Epithelial cell of esophagus (primary cell): Measurements from ENCODE around the gene YARS1.

Source experiments
- DNase-seq: peaks from one replicate; pipeline ENCODE4 v3.0.0; 2010; ENCODE audit warnings: low read depth
- H3K4me3 ChIP-seq: 2 replicates; pipeline ENCODE4 v1.5.1; 2011; ENCODE audit warnings: mild to moderate bottlenecking, low read length, control low read depth
- TF ChIP-seq, protein P1 (sequence below): IDR thresholded peaks from 2 replicates; pipeline ENCODE4 v1.5.1; 2011; ENCODE audit warnings: low read depth, mild to moderate bottlenecking, low read length, control low read depth, inconsistent platforms; ENCODE audit not compliant: insufficient read depth; ENCODE audit errors: missing control alignments

The YARS1 gene

DNA sequence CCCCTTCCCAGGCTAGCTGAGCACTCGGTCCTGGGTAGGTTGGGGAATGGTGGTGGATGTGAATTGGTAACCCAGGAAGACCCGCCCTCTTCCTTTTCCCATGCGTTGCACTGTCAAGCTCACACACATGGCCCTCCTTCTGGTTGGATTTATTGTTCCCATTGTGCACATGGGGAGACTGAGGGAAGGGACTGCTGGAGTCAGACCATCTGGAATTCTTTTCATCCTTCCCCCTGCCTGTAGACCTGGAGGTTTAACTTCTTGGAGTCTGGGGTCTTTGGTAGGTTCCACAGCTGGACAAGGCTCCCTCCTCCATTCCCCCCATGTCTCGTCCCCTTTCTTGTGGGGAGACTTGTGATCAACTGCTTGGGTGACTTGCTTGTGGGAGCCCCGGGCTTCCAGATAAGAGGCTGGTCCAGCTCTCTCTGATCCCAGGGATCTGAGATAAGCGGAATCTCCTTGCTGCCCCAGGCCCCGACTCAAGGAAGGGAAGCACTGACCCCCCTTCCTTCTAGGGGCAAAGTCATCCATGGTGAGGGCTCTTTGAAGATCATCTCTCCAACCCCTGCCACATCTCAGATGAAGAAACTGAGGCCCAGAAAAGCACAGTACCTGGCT is 58.9 kb downstream of the YARS1 start:
- DNase-seq = no peak
- TF ChIP-seq, protein P1, sequence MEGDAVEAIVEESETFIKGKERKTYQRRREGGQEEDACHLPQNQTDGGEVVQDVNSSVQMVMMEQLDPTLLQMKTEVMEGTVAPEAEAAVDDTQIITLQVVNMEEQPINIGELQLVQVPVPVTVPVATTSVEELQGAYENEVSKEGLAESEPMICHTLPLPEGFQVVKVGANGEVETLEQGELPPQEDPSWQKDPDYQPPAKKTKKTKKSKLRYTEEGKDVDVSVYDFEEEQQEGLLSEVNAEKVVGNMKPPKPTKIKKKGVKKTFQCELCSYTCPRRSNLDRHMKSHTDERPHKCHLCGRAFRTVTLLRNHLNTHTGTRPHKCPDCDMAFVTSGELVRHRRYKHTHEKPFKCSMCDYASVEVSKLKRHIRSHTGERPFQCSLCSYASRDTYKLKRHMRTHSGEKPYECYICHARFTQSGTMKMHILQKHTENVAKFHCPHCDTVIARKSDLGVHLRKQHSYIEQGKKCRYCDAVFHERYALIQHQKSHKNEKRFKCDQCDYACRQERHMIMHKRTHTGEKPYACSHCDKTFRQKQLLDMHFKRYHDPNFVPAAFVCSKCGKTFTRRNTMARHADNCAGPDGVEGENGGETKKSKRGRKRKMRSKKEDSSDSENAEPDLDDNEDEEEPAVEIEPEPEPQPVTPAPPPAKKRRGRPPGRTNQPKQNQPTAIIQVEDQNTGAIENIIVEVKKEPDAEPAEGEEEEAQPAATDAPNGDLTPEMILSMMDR = no peak
- H3K4me3 ChIP-seq = no peak overlapping the region

DNA sequence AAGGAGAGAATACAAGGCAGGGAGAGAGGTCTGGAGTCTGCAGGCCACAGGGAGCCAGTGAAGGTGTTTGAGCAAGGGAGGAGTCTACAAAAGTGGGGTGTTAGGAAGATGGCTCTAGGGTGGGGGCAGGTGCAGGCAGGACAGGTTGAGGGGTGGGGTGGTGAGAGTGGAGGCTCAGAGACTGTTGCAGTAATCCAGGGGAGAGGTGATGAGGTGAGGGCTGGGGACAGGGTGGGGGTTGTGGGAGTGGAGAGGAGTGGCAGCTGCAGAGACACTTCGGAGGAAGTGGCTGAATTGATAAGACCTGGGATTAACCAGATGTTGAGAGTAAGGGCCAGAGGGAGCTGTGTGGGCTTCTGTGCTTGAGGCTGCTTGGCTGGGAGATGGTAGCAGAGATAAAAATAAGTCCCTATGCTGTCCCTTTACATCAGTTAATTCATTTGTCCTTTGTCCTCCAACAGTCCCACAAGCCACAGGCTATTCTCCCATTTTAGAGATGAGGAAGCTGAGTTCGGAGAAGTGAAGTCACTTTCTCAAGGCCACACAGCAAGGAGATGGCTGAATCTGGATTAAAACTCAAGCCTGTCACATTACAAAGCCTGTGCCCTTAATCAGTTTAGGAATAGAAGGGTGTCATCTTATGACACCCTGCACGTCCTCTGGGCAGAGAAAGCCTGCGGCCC is 59.8 kb downstream of the YARS1 start:
- no peak for DNase-seq
- TF ChIP-seq, protein P1 = no peak
- H3K4me3 ChIP-seq = peak overlapping the region; percentile 10

DNA sequence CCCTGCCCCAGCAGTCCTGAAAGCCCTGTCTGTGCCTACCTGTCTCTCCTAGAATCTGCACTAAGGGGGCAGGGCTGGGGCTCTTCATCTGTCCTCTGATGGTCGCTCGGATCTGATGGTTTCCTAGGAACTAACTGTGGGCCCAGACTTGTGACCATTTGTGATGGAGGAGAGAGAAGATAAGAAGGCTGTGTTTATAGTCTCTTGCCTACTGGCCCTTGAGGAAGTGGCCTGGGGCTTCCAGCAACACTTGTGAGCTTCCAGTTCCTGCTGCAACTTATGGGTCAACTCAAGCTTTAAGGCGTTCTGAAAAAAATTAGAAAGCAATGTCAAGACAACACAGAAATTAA is 61.4 kb downstream of the YARS1 start:
- peak overlapping the region; percentile 100 for H3K4me3 ChIP-seq
- no peak for DNase-seq
- TF ChIP-seq, protein P1 = no peak

DNA sequence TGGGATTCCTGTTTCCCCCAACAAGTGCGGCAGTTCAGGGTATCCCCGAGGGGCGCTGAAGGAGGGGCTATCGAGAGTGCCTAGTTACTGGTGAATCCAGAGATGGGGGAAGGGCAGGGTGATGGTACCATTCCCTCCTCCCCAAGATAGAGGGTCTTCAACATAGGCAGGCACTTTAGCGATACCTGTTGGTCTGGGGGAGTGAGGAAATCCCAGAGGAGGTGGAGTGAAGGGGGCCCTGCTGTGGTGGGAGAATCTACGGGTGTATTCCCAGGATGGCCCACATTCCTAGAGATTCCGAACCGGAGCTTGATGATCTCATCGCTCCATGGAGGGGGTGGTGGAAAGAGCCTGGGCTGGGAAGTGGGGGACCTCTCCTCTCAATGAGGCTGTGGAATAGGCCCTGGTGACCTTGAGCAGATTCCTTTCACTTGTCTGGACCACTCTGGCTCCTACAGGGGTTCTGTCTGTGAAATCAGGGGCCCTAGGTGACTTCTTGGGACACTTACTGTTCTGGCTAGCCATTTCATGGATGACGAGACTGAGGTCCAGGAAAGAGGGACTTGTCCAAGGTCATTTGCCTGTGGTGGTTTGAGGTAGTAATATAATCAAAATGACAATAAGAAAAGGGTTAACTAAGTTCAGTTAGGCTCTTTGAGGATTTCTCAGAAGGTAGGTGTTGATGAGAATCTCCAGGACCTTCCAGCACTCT is 61.9 kb downstream of the YARS1 start:
- DNase-seq = no peak
- peak overlapping the region; percentile 100 for H3K4me3 ChIP-seq
- TF ChIP-seq, protein P1 = no peak

DNA sequence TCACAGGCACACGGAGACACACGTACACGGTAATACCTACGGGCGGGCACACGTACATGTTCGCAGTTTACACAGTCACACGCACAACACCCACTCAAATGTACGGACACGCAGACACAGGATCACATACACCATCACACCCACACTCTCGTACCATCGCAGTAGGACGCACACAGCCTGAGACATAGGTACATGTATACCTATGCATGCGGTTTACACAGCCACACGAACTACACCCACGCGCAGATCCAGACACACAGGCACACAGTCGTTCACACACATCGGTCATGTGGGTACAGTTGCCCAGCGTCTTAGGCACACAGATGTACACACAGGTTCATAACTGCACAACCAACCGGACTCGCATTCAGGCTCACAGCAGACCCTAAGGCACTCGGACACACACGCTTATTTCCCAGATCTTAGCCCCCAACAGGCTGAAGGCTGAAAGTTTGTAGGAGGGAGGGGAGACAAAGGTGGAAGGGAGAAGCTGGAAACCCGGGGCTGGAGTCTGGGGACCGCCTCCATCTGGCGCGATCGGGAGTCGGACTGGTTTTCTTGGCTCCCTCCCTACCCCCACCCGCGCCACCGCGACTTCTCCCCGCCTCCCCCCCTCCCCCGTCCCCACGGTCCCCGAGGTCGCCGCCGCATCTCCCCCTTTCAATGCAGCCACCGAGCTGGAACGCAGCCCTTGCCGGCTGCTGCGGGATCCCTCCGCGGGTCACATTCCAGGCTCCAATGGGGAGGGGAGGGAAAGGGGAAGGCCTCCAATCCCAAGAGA is 62.7 kb downstream of the YARS1 start:
- H3K4me3 ChIP-seq = peak overlapping the region; percentile 100
- peak; percentile 61 for DNase-seq
- TF ChIP-seq, protein P1 = no peak

DNA sequence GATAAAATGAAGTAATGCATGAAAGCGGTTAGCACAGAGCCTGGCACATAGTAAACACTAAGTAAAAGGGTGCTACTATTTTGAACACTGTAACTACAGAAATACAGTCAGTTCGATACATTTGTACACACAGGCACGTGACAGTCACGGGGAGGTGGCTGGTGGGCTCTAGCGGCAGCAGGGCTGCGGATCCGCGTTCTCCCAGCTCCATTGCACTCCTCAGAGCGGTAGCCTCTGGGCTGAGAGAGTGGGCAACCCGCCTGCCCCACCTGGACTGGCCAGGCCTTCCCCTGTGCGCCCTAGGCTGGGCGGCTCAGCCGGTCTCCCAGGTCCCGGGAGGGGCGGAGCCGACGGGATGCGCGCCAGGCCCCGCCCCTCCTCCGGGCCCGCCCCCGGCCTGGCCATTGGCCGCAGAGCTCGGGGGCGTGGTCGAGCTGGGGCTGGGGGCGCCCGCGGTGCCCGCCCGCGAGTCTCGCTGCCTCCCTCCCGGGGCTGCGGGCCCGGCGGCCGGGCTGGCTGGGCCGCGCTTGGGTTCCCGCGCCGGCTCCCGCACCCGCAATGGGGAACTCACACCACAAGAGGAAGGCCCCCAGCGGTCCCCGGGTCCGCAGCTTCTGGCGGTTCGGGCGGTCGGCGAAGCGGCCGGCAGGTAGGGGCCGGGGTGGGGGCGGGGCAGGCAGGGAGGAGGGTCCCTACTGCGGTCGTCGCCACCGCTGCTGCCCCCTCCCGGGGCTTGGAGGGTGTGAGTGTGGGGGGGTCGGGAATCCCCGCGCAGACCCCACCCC is 63.4 kb downstream of the YARS1 start:
- H3K4me3 ChIP-seq = peak overlapping the region; percentile 100
- TF ChIP-seq, protein P1 = no peak
- DNase-seq = peak; percentile 87
